GM12878 (cell line): Measurements from ENCODE around the gene CAMK2A. TPM values are rescaled to one million over a fixed set of nuclear protein-coding genes. Genes with fewer than 3 reads are reported as not detected.

ENCODE experiments used
- ATAC-seq: fragments of 200-7000 bp; cut with Tn5 transposase; 3 replicates; pipeline ENCODE4 v1.9.1; 2020; ENCODE audit warnings: mild to moderate bottlenecking, moderate library complexity
- BruUV-seq: library from RNA; stranded (reverse); fragments of 400-500 nt; replicated peaks from 2 replicates; lab custom pipeline; 2021; lab: Mats Ljungman, UMichigan
- CTCF ChIA-PET: fragments of 300-600 bp; sonication (Branson Sonifier 250); formaldehyde crosslinking; extraction: SDS; loops from one replicate; lab custom pipeline; 2021; ENCODE audit warnings: inconsistent platforms; lab: Yijun Ruan, JAX
- POLR2A ChIA-PET: fragments of 350-600 bp; formaldehyde crosslinking; extraction: SDS; loops from one replicate; lab custom pipeline; 2021; ENCODE audit warnings: inconsistent platforms; lab: Charles Lee
- RAD21 ChIA-PET: fragments of 300-600 bp; sonication (Branson Sonifier 250); formaldehyde crosslinking; loops from one replicate; lab custom pipeline; 2023; ENCODE audit warnings: antibody characterized with exemption; ENCODE audit not compliant: unreplicated experiment; lab: Charles Lee
- SMC1A ChIA-PET: fragments of 300-600 bp; sonication (Branson Sonifier 250); formaldehyde crosslinking; loops from one replicate; lab custom pipeline; 2023; ENCODE audit not compliant: unreplicated experiment, uncharacterized antibody; lab: Charles Lee
- DNase-seq: peaks from one replicate; pipeline ENCODE4 v3.0.0-alpha.2; 2011; ENCODE audit warnings: low read depth, low spot score
- FAIRE-seq: peaks from 3 replicates; lab custom pipeline; 2011; peaks lifted over from hg19 to GRCh38; lab: Jason Lieb, UNC
- H2AFZ ChIP-seq: 2 replicates; pipeline ENCODE4 v1.6.0; 2011; ENCODE audit warnings: low read depth, low read length, control low read depth; ENCODE audit not compliant: control insufficient read depth
- H3K27ac ChIP-seq: 2 replicates; pipeline ENCODE4 v1.5.1; 2011; ENCODE audit warnings: control low read depth; ENCODE audit not compliant: control insufficient read depth, insufficient read depth
- H3K27me3 ChIP-seq, 2 experiments: replicated peaks in 1 of 2; 2 replicates each; pipeline versions ENCODE4 v1.6.0 to v1.6.1; 2011; ENCODE audit warnings: low read length in 1 of 2; ENCODE audit not compliant: control insufficient read depth in 2 of 2, insufficient read depth in 2 of 2
- H3K36me3 ChIP-seq, 2 experiments: 2 replicates each; pipeline ENCODE4 v1.5.1; 2011; ENCODE audit warnings: low read length in 1 of 2; ENCODE audit not compliant: control insufficient read depth in 2 of 2, insufficient read depth in 2 of 2
- H3K4me1 ChIP-seq: 2 replicates; pipeline ENCODE4 v1.6.1; 2011; ENCODE audit warnings: mild to moderate bottlenecking, low read length, moderate library complexity, mixed read lengths; ENCODE audit not compliant: control insufficient read depth, insufficient read depth
- H3K4me2 ChIP-seq: 2 replicates; pipeline ENCODE4 v1.6.0; 2011; ENCODE audit warnings: control low read depth; ENCODE audit not compliant: control insufficient read depth, insufficient read depth
- H3K4me3 ChIP-seq: fragments of 200-600 bp; sonication (generic); 2 replicates; pipeline ENCODE4 v1.5.1; 2016
- H3K79me2 ChIP-seq: 2 replicates; pipeline ENCODE4 v1.6.0; 2011; ENCODE audit warnings: low read length; ENCODE audit not compliant: control insufficient read depth, insufficient read depth
- H3K9ac ChIP-seq: 2 replicates; pipeline ENCODE4 v1.8.0; 2011; ENCODE audit warnings: low read length, control low read depth, mixed read lengths; ENCODE audit not compliant: control insufficient read depth, insufficient read depth
- H3K9me3 ChIP-seq: replicated peaks from 3 replicates; pipeline ENCODE4 v1.5.1; 2011; ENCODE audit warnings: mild to moderate bottlenecking, low read length; ENCODE audit not compliant: control insufficient read depth, insufficient read depth
- H4K20me1 ChIP-seq: 2 replicates; pipeline ENCODE4 v1.6.0; 2011; ENCODE audit not compliant: control insufficient read depth, insufficient read depth
- BHLHE40 ChIP-seq, 2 experiments: fragments of 450-650 bp in 1 of 2; IDR thresholded peaks; 2 replicates each; pipeline ENCODE4 v1.6.1; 2011 to 2017; ENCODE audit warnings: low read depth in 2 of 2, borderline replicate concordance in 1 of 2, improper control_type of control experiment in 1 of 2, low read length in 1 of 2, mild to moderate bottlenecking in 1 of 2
- ESRRA ChIP-seq: IDR thresholded peaks from 2 replicates; pipeline ENCODE4 v1.6.1; 2012; ENCODE audit warnings: mild to moderate bottlenecking, low read length, improper control_type of control experiment
- HDGF ChIP-seq: fragments of 450-650 bp; IDR thresholded peaks from 2 replicates; pipeline ENCODE4 v1.6.1; 2016; ENCODE audit warnings: antibody characterized with exemption
- JUND ChIP-seq: IDR thresholded peaks from 2 replicates; pipeline ENCODE4 v1.6.1; 2012; ENCODE audit warnings: low read depth, mild to moderate bottlenecking, low read length, improper control_type of control experiment, moderate library complexity
- NR2C1 ChIP-seq: fragments of 450-650 bp; IDR thresholded peaks from 2 replicates; pipeline ENCODE4 v1.6.1; 2017; ENCODE audit warnings: antibody characterized with exemption, mild to moderate bottlenecking, moderate library complexity
- RAD51 ChIP-seq: fragments of 450-650 bp; IDR thresholded peaks from 2 replicates; pipeline ENCODE4 v1.6.1; 2016; ENCODE audit warnings: moderate library complexity, mild to moderate bottlenecking, inconsistent platforms
- RCOR1 ChIP-seq: conservative IDR thresholded peaks from 2 replicates; pipeline ENCODE4 v1.6.1; 2012; ENCODE audit warnings: low read depth, low read length, improper control_type of control experiment
- SMAD1 ChIP-seq: fragments of 450-650 bp; IDR thresholded peaks from 2 replicates; pipeline ENCODE4 v1.6.1; 2018; ENCODE audit warnings: mild to moderate bottlenecking, low read depth; ENCODE audit not compliant: partially characterized antibody
- STAT3 ChIP-seq: IDR thresholded peaks from 2 replicates; pipeline ENCODE4 v1.6.1; 2011; ENCODE audit warnings: low read depth, low read length, improper control_type of control experiment
- WGBS: methylation state at CpG from one replicate; pipeline ENCODE4 v1.1.6; 2016; ENCODE audit warnings: low lambda C conversion rate; ENCODE audit not compliant: insufficient replicate concordance, insufficient coverage; ENCODE audit errors: missing lambda C conversion rate; 5-methylcytosine and 5-hydroxymethylcytosine counted together
- in situ Hi-C: fragments of 300-500 bp; cut with MboI; formaldehyde crosslinking; loops from 9 replicates; pipeline ENCODE4 v1.14.3; 2018; ENCODE audit warnings: mixed read lengths
- intact Hi-C: fragments of 100-400 bp; cut with micrococcal nuclease; formaldehyde crosslinking; loops from one replicate; pipeline ENCODE4 v1.14.2; 2022; ENCODE audit not compliant: unreplicated experiment
- polyA plus RNA-seq, 11 experiments: library from polyadenylated mRNA; depleted of rRNA in 4 of 11; unstranded in 6 of 11; stranded (reverse) in 5 of 11; fragments of >200 nt; fragmentation: Nextera tagmentation in 4 of 11; fragmentation: Illumina TruSeq in 1 of 11; extraction: Ambion mirVana in 4 of 11; extraction: Trizol in 1 of 11; gene quantifications; 1 replicate in 1 of 11; 2 replicates in 10 of 11; pipeline versions ENCODE4 v1.2.1 to v1.2.3, GENCODE V29; 2011 to 2016; ENCODE audit warnings: inconsistent platforms in 2 of 11, missing spikeins in 2 of 11, low read depth in 1 of 11
- total RNA-seq, 4 experiments: library from RNA; depleted of rRNA in 3 of 4; stranded (reverse); fragments of >200 nt in 3 of 4; fragmentation: Illumina TruSeq in 1 of 4; extraction: Trizol in 1 of 4; gene quantifications; 2 replicates each; pipeline versions ENCODE4 v1.2.1 to v1.2.3, GENCODE V29; 2013 to 2021
- TF ChIP-seq, protein P1 (sequence below): IDR thresholded peaks from 2 replicates; pipeline ENCODE4 v1.6.1; 2012; ENCODE audit warnings: improper control_type of control experiment, low read depth, low read length; ENCODE audit not compliant: insufficient replicate concordance
- TF ChIP-seq, protein P2 (sequence below): IDR thresholded peaks from 2 replicates; pipeline ENCODE4 v1.6.1; 2012; ENCODE audit warnings: low read depth, low read length, improper control_type of control experiment

CAMK2A gene
- total and polyA plus RNA-seq, 10 of the 15 experiments (the other 5 are each of a cell fraction or from before 2014, with no cell fraction given): 0.11 TPM; not detected in 9

DNA sequence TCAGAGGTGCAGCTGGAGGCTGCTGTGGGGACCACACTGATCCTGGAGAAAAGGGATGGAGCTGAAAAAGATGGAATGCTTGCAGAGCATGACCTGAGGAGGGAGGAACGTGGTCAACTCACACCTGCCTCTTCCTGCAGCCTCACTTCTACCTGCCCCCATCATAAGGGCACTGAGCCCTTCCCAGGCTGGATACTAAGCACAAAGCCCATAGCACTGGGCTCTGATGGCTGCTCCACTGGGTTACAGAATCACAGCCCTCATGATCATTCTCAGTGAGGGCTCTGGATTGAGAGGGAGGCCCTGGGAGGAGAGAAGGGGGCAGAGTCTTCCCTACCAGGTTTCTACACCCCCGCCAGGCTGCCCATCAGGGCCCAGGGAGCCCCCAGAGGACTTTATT is 105.6 kb downstream of the CAMK2A start:
- CTCF ChIA-PET: interaction anchor here (1.6 kb wide), 1 partner anchor 8 kb away, joined by 5 read pairs; no protein-coding TSS in a partner anchor
- Histone ChIP-seq H3K36me3 (no peaks in the 10 kb centered on the region), H2AFZ (no peak overlapping the region), H3K27me3 (peaks cover 0 to 1% of the 10 kb centered on the region in 2 experiments; a peak in 3 of 4 replicates), H3K4me2 (no peak overlapping the region), H4K20me1 (no peaks in the 10 kb centered on the region), H3K4me1 (no peaks in the 10 kb centered on the region), H3K27ac (no peak overlapping the region), H3K9me3 (no peaks in the 10 kb centered on the region), H3K9ac (no peak overlapping the region), H3K4me3 (no peak overlapping the region), H3K79me2 (no peaks in the 10 kb centered on the region)
- POLR2A ChIA-PET: no interaction called here
- BruUV-seq: no TSS peak
- ATAC-seq (no peak), FAIRE-seq (no peak), DNase-seq (no peak)
- SMC1A ChIA-PET: no interaction called here
- 0% methylated on average over 2 of the region's 2 CpGs for WGBS
- intact Hi-C loops: no loop called here
- RAD21 ChIA-PET: no interaction called here
- TF ChIP-seq STAT3 (no peak), NR2C1 (no peak), HDGF (no peak), JUND (no peak), RCOR1 (no peak), SMAD1 (no peak), BHLHE40 (IDR thresholded peaks at IDR 0.05; ENCODE audit: borderline replicate concordance in 1 of 2, low read depth in 2 of 2, low read length in 1 of 2) (no peak), RAD51 (no peak), ESRRA (no peak)
- TF ChIP-seq, protein P1, sequence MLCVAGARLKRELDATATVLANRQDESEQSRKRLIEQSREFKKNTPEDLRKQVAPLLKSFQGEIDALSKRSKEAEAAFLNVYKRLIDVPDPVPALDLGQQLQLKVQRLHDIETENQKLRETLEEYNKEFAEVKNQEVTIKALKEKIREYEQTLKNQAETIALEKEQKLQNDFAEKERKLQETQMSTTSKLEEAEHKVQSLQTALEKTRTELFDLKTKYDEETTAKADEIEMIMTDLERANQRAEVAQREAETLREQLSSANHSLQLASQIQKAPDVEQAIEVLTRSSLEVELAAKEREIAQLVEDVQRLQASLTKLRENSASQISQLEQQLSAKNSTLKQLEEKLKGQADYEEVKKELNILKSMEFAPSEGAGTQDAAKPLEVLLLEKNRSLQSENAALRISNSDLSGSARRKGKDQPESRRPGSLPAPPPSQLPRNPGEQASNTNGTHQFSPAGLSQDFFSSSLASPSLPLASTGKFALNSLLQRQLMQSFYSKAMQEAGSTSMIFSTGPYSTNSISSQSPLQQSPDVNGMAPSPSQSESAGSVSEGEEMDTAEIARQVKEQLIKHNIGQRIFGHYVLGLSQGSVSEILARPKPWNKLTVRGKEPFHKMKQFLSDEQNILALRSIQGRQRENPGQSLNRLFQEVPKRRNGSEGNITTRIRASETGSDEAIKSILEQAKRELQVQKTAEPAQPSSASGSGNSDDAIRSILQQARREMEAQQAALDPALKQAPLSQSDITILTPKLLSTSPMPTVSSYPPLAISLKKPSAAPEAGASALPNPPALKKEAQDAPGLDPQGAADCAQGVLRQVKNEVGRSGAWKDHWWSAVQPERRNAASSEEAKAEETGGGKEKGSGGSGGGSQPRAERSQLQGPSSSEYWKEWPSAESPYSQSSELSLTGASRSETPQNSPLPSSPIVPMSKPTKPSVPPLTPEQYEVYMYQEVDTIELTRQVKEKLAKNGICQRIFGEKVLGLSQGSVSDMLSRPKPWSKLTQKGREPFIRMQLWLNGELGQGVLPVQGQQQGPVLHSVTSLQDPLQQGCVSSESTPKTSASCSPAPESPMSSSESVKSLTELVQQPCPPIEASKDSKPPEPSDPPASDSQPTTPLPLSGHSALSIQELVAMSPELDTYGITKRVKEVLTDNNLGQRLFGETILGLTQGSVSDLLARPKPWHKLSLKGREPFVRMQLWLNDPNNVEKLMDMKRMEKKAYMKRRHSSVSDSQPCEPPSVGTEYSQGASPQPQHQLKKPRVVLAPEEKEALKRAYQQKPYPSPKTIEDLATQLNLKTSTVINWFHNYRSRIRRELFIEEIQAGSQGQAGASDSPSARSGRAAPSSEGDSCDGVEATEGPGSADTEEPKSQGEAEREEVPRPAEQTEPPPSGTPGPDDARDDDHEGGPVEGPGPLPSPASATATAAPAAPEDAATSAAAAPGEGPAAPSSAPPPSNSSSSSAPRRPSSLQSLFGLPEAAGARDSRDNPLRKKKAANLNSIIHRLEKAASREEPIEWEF: no peak
- TF ChIP-seq, protein P2, sequence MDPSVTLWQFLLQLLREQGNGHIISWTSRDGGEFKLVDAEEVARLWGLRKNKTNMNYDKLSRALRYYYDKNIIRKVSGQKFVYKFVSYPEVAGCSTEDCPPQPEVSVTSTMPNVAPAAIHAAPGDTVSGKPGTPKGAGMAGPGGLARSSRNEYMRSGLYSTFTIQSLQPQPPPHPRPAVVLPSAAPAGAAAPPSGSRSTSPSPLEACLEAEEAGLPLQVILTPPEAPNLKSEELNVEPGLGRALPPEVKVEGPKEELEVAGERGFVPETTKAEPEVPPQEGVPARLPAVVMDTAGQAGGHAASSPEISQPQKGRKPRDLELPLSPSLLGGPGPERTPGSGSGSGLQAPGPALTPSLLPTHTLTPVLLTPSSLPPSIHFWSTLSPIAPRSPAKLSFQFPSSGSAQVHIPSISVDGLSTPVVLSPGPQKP: no peak
- TF ChIP-seq, all 136 proteins: peak for 0
- in situ Hi-C loops: no loop called here
